GM12878 (cell line): Measurements from ENCODE around the gene SMARCC2. TPM values are rescaled to one million over a fixed set of nuclear protein-coding genes. Genes with fewer than 3 reads are reported as not detected.

ENCODE experiments used
- ATAC-seq: fragments of 200-7000 bp; cut with Tn5 transposase; 3 replicates; pipeline ENCODE4 v1.9.1; 2020; ENCODE audit warnings: mild to moderate bottlenecking, moderate library complexity
- BruUV-seq: library from RNA; stranded (reverse); fragments of 400-500 nt; replicated peaks from 2 replicates; lab custom pipeline; 2021; lab: Mats Ljungman, UMichigan
- CTCF ChIA-PET: fragments of 300-600 bp; sonication (Branson Sonifier 250); formaldehyde crosslinking; extraction: SDS; loops from one replicate; lab custom pipeline; 2021; ENCODE audit warnings: inconsistent platforms; lab: Yijun Ruan, JAX
- POLR2A ChIA-PET: fragments of 350-600 bp; formaldehyde crosslinking; extraction: SDS; loops from one replicate; lab custom pipeline; 2021; ENCODE audit warnings: inconsistent platforms; lab: Charles Lee
- RAD21 ChIA-PET: fragments of 300-600 bp; sonication (Branson Sonifier 250); formaldehyde crosslinking; loops from one replicate; lab custom pipeline; 2023; ENCODE audit warnings: antibody characterized with exemption; ENCODE audit not compliant: unreplicated experiment; lab: Charles Lee
- SMC1A ChIA-PET: fragments of 300-600 bp; sonication (Branson Sonifier 250); formaldehyde crosslinking; loops from one replicate; lab custom pipeline; 2023; ENCODE audit not compliant: unreplicated experiment, uncharacterized antibody; lab: Charles Lee
- DNase-seq: peaks from one replicate; pipeline ENCODE4 v3.0.0-alpha.2; 2011; ENCODE audit warnings: low read depth, low spot score
- FAIRE-seq: peaks from 3 replicates; lab custom pipeline; 2011; peaks lifted over from hg19 to GRCh38; lab: Jason Lieb, UNC
- H2AFZ ChIP-seq: 2 replicates; pipeline ENCODE4 v1.6.0; 2011; ENCODE audit warnings: low read depth, low read length, control low read depth; ENCODE audit not compliant: control insufficient read depth
- H3K27ac ChIP-seq: 2 replicates; pipeline ENCODE4 v1.5.1; 2011; ENCODE audit warnings: control low read depth; ENCODE audit not compliant: control insufficient read depth, insufficient read depth
- H3K27me3 ChIP-seq, 2 experiments: replicated peaks in 1 of 2; 2 replicates each; pipeline versions ENCODE4 v1.6.0 to v1.6.1; 2011; ENCODE audit warnings: low read length in 1 of 2; ENCODE audit not compliant: control insufficient read depth in 2 of 2, insufficient read depth in 2 of 2
- H3K36me3 ChIP-seq, 2 experiments: 2 replicates each; pipeline ENCODE4 v1.5.1; 2011; ENCODE audit warnings: low read length in 1 of 2; ENCODE audit not compliant: control insufficient read depth in 2 of 2, insufficient read depth in 2 of 2
- H3K4me1 ChIP-seq: 2 replicates; pipeline ENCODE4 v1.6.1; 2011; ENCODE audit warnings: mild to moderate bottlenecking, low read length, moderate library complexity, mixed read lengths; ENCODE audit not compliant: control insufficient read depth, insufficient read depth
- H3K4me2 ChIP-seq: 2 replicates; pipeline ENCODE4 v1.6.0; 2011; ENCODE audit warnings: control low read depth; ENCODE audit not compliant: control insufficient read depth, insufficient read depth
- H3K4me3 ChIP-seq: fragments of 200-600 bp; sonication (generic); 2 replicates; pipeline ENCODE4 v1.5.1; 2016
- H3K79me2 ChIP-seq: 2 replicates; pipeline ENCODE4 v1.6.0; 2011; ENCODE audit warnings: low read length; ENCODE audit not compliant: control insufficient read depth, insufficient read depth
- H3K9ac ChIP-seq: 2 replicates; pipeline ENCODE4 v1.8.0; 2011; ENCODE audit warnings: low read length, control low read depth, mixed read lengths; ENCODE audit not compliant: control insufficient read depth, insufficient read depth
- H3K9me3 ChIP-seq: replicated peaks from 3 replicates; pipeline ENCODE4 v1.5.1; 2011; ENCODE audit warnings: mild to moderate bottlenecking, low read length; ENCODE audit not compliant: control insufficient read depth, insufficient read depth
- H4K20me1 ChIP-seq: 2 replicates; pipeline ENCODE4 v1.6.0; 2011; ENCODE audit not compliant: control insufficient read depth, insufficient read depth
- BACH1 ChIP-seq: fragments of 450-650 bp; IDR thresholded peaks from 2 replicates; pipeline ENCODE4 v1.6.1; 2017; ENCODE audit warnings: mild to moderate bottlenecking, borderline replicate concordance
- BHLHE40 ChIP-seq, 2 experiments: fragments of 450-650 bp in 1 of 2; IDR thresholded peaks; 2 replicates each; pipeline ENCODE4 v1.6.1; 2011 to 2017; ENCODE audit warnings: low read depth in 2 of 2, borderline replicate concordance in 1 of 2, improper control_type of control experiment in 1 of 2, low read length in 1 of 2, mild to moderate bottlenecking in 1 of 2
- CREM ChIP-seq: IDR thresholded peaks from 2 replicates; pipeline ENCODE4 v1.6.1; 2014; ENCODE audit warnings: antibody characterized with exemption, low read depth
- NFYA ChIP-seq: IDR thresholded peaks from 2 replicates; pipeline ENCODE4 v1.6.1; 2011; ENCODE audit warnings: low read depth, mild to moderate bottlenecking, low read length, improper control_type of control experiment, borderline replicate concordance
- POLR2A ChIP-seq: IDR thresholded peaks from 2 replicates; pipeline ENCODE4 v1.6.1; 2011; ENCODE audit warnings: low read depth, mild to moderate bottlenecking, low read length
- RB1 ChIP-seq: fragments of 450-650 bp; formaldehyde crosslinking; IDR thresholded peaks from 2 replicates; pipeline ENCODE4 v1.6.1; 2017; ENCODE audit warnings: mild to moderate bottlenecking, borderline replicate concordance
- SP1 ChIP-seq: IDR thresholded peaks from one replicate; pipeline ENCODE4 v1.6.1; 2011; ENCODE audit warnings: low read depth, low read length
- WGBS: methylation state at CpG from one replicate; pipeline ENCODE4 v1.1.6; 2016; ENCODE audit warnings: low lambda C conversion rate; ENCODE audit not compliant: insufficient replicate concordance, insufficient coverage; ENCODE audit errors: missing lambda C conversion rate; 5-methylcytosine and 5-hydroxymethylcytosine counted together
- in situ Hi-C: fragments of 300-500 bp; cut with MboI; formaldehyde crosslinking; loops from 9 replicates; pipeline ENCODE4 v1.14.3; 2018; ENCODE audit warnings: mixed read lengths
- intact Hi-C: fragments of 100-400 bp; cut with micrococcal nuclease; formaldehyde crosslinking; loops from one replicate; pipeline ENCODE4 v1.14.2; 2022; ENCODE audit not compliant: unreplicated experiment
- polyA plus RNA-seq, 11 experiments: library from polyadenylated mRNA; depleted of rRNA in 4 of 11; unstranded in 6 of 11; stranded (reverse) in 5 of 11; fragments of >200 nt; fragmentation: Nextera tagmentation in 4 of 11; fragmentation: Illumina TruSeq in 1 of 11; extraction: Ambion mirVana in 4 of 11; extraction: Trizol in 1 of 11; gene quantifications; 1 replicate in 1 of 11; 2 replicates in 10 of 11; pipeline versions ENCODE4 v1.2.1 to v1.2.3, GENCODE V29; 2011 to 2016; ENCODE audit warnings: inconsistent platforms in 2 of 11, missing spikeins in 2 of 11, low read depth in 1 of 11
- total RNA-seq, 4 experiments: library from RNA; depleted of rRNA in 3 of 4; stranded (reverse); fragments of >200 nt in 3 of 4; fragmentation: Illumina TruSeq in 1 of 4; extraction: Trizol in 1 of 4; gene quantifications; 2 replicates each; pipeline versions ENCODE4 v1.2.1 to v1.2.3, GENCODE V29; 2013 to 2021
- TF ChIP-seq, protein P1 (sequence below): fragments of 450-650 bp; formaldehyde crosslinking; IDR thresholded peaks from 2 replicates; pipeline ENCODE4 v1.4.0; 2020; ENCODE audit warnings: mild to moderate bottlenecking, moderate library complexity
- TF ChIP-seq, protein P2 (sequence below): fragments of 450-650 bp; IDR thresholded peaks from 2 replicates; pipeline ENCODE4 v1.6.1; 2017; ENCODE audit warnings: borderline replicate concordance
- TF ChIP-seq, protein P3 (sequence below): IDR thresholded peaks from 2 replicates; pipeline ENCODE4 v1.6.1; 2011; ENCODE audit warnings: mild to moderate bottlenecking, low read depth, low read length, moderate library complexity; ENCODE audit not compliant: insufficient replicate concordance
- TF ChIP-seq, protein P4 (sequence below): fragments of 450-650 bp; IDR thresholded peaks from 2 replicates; pipeline ENCODE4 v1.6.1; 2017; ENCODE audit warnings: mild to moderate bottlenecking, low read depth, inconsistent platforms; ENCODE audit not compliant: poor library complexity, severe bottlenecking
- TF ChIP-seq, protein P5 (sequence below): IDR thresholded peaks from 2 replicates; pipeline ENCODE4 v1.6.1; 2011; ENCODE audit warnings: borderline replicate concordance, low read depth, mild to moderate bottlenecking, moderate library complexity, mixed read lengths, low read length; ENCODE audit not compliant: insufficient read depth; ENCODE audit errors: extremely low read length

The SMARCC2 gene
- total and polyA plus RNA-seq, 10 of the 15 experiments (the other 5 are each of a cell fraction or from before 2014, with no cell fraction given): 13.6 to 71.2 (median 42.3) TPM

DNA sequence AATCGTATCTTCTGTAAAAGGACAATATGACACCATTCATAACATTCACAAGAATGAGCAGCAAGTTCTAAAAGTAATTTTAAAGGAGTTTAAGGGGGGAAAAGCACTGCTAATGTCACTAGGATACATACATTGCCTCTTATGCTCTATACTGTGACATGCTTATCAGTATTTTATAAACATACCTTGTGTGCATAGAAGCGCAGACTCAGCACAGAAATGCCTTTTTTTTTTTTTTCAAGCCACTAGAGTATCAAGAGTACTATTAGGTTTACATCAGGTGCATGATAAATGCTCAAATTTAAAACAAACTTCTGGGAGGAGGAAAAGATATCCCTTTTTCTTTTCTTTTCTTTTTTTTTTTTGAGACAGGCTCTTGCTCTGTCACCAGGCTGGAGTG lies 13.6 kb upstream of the SMARCC2 start:
- Histone ChIP-seq H3K9ac (no peak overlapping the region), H3K27ac (no peak overlapping the region), H3K27me3 (no peaks in the 10 kb centered on the region), H2AFZ (no peak overlapping the region), H3K4me2 (no peak overlapping the region), H3K79me2 (no peaks in the 10 kb centered on the region), H3K4me3 (no peak overlapping the region), H3K36me3 (peaks cover 4 to 9% of the 10 kb centered on the region in 2 experiments), H4K20me1 (no peaks in the 10 kb centered on the region; the same call in 1 of the 2 replicates), H3K9me3 (no peaks in the 10 kb centered on the region), H3K4me1 (no peaks in the 10 kb centered on the region)
- FAIRE-seq (no peak), DNase-seq (no peak), ATAC-seq (no peak)
- BruUV-seq: no TSS peak
- RAD21 ChIA-PET: interaction anchor here (1.3 to 1.7 kb wide), 2 partner anchors 19 to 75 kb away, joined by 5 read pairs; partner anchors contain the start of genes ESYT1 and RNF41
- 98% methylated on average over 2 of the region's 2 CpGs for WGBS
- SMC1A ChIA-PET: no interaction called here
- POLR2A ChIA-PET: interaction anchor here (2.2 kb wide), 1 partner anchor 19 kb away, joined by 8 read pairs; the partner anchor contains the start of gene RNF41
- in situ Hi-C loops (no loop called here), intact Hi-C loops (no loop called here)
- CTCF ChIA-PET: interaction anchor here (1.1 to 1.9 kb wide), 3 partner anchors 11 to 261 kb away, joined by 3 to 11 read pairs (median 5); no protein-coding TSS in a partner anchor
- no peak for TF ChIP-seq RB1
- no peak for TF ChIP-seq POLR2A
- no peak for TF ChIP-seq BHLHE40 (IDR thresholded peaks at IDR 0.05; ENCODE audit: borderline replicate concordance in 1 of 2, low read depth in 2 of 2, low read length in 1 of 2)
- TF ChIP-seq, protein P1, sequence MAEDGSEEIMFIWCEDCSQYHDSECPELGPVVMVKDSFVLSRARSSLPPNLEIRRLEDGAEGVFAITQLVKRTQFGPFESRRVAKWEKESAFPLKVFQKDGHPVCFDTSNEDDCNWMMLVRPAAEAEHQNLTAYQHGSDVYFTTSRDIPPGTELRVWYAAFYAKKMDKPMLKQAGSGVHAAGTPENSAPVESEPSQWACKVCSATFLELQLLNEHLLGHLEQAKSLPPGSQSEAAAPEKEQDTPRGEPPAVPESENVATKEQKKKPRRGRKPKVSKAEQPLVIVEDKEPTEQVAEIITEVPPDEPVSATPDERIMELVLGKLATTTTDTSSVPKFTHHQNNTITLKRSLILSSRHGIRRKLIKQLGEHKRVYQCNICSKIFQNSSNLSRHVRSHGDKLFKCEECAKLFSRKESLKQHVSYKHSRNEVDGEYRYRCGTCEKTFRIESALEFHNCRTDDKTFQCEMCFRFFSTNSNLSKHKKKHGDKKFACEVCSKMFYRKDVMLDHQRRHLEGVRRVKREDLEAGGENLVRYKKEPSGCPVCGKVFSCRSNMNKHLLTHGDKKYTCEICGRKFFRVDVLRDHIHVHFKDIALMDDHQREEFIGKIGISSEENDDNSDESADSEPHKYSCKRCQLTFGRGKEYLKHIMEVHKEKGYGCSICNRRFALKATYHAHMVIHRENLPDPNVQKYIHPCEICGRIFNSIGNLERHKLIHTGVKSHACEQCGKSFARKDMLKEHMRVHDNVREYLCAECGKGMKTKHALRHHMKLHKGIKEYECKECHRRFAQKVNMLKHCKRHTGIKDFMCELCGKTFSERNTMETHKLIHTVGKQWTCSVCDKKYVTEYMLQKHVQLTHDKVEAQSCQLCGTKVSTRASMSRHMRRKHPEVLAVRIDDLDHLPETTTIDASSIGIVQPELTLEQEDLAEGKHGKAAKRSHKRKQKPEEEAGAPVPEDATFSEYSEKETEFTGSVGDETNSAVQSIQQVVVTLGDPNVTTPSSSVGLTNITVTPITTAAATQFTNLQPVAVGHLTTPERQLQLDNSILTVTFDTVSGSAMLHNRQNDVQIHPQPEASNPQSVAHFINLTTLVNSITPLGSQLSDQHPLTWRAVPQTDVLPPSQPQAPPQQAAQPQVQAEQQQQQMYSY (CRISPR knock-in tag): no peak
- TF ChIP-seq, protein P2, sequence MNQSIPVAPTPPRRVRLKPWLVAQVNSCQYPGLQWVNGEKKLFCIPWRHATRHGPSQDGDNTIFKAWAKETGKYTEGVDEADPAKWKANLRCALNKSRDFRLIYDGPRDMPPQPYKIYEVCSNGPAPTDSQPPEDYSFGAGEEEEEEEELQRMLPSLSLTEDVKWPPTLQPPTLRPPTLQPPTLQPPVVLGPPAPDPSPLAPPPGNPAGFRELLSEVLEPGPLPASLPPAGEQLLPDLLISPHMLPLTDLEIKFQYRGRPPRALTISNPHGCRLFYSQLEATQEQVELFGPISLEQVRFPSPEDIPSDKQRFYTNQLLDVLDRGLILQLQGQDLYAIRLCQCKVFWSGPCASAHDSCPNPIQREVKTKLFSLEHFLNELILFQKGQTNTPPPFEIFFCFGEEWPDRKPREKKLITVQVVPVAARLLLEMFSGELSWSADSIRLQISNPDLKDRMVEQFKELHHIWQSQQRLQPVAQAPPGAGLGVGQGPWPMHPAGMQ: no peak
- TF ChIP-seq, protein P3, sequence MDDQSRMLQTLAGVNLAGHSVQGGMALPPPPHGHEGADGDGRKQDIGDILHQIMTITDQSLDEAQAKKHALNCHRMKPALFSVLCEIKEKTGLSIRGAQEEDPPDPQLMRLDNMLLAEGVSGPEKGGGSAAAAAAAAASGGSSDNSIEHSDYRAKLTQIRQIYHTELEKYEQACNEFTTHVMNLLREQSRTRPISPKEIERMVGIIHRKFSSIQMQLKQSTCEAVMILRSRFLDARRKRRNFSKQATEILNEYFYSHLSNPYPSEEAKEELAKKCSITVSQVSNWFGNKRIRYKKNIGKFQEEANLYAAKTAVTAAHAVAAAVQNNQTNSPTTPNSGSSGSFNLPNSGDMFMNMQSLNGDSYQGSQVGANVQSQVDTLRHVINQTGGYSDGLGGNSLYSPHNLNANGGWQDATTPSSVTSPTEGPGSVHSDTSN: no peak
- TF ChIP-seq BACH1: no peak
- no peak for TF ChIP-seq NFYA
- TF ChIP-seq SP1: no peak
- no peak for TF ChIP-seq CREM
- TF ChIP-seq, protein P4, sequence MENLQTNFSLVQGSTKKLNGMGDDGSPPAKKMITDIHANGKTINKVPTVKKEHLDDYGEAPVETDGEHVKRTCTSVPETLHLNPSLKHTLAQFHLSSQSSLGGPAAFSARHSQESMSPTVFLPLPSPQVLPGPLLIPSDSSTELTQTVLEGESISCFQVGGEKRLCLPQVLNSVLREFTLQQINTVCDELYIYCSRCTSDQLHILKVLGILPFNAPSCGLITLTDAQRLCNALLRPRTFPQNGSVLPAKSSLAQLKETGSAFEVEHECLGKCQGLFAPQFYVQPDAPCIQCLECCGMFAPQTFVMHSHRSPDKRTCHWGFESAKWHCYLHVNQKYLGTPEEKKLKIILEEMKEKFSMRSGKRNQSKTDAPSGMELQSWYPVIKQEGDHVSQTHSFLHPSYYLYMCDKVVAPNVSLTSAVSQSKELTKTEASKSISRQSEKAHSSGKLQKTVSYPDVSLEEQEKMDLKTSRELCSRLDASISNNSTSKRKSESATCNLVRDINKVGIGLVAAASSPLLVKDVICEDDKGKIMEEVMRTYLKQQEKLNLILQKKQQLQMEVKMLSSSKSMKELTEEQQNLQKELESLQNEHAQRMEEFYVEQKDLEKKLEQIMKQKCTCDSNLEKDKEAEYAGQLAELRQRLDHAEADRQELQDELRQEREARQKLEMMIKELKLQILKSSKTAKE: no peak
- TF ChIP-seq, protein P5, sequence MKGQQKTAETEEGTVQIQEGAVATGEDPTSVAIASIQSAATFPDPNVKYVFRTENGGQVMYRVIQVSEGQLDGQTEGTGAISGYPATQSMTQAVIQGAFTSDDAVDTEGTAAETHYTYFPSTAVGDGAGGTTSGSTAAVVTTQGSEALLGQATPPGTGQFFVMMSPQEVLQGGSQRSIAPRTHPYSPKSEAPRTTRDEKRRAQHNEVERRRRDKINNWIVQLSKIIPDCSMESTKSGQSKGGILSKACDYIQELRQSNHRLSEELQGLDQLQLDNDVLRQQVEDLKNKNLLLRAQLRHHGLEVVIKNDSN: no peak
